ENCODE data around the gene CAPN12. TPM values are rescaled to one million over a fixed set of nuclear protein-coding genes. Genes with fewer than 3 reads are reported as not detected.
A peak's percentile ranks its signal among the peaks of the same experiment; 100 is the strongest.

The CAPN12 gene
- total and polyA plus RNA-seq, 4 donors = 3.8 to 28.7 (median 8.8) TPM

GRCh38 chr19:38691938-38692457, 52.3 kb downstream of the CAPN12 start:
- no peak overlapping the region for H3K4me3 ChIP-seq (ENCODE audit: low read depth in 1 of 3, low read length in 3 of 3)
- no peaks in the 10 kb centered on the region for H3K27me3 ChIP-seq (ENCODE audit: control insufficient read depth in 4 of 4, insufficient read depth in 4 of 4, low read length in 3 of 4)
- peak overlapping the region; percentile 49 to 69 for H3K27ac ChIP-seq (ENCODE audit: low read depth in 1 of 2, low read length in 2 of 2)
- peaks cover 13 to 49% (median 36%) of the 10 kb centered on the region in 4 donors for H3K4me1 ChIP-seq (ENCODE audit: control insufficient read depth in 4 of 4, insufficient read depth in 4 of 4, low read length in 3 of 4)
- 78% methylated on average over 15 of the region's 15 CpGs for WGBS
- H3K36me3 ChIP-seq (ENCODE audit: control insufficient read depth in 4 of 4, insufficient read depth in 3 of 4, low read depth in 1 of 4, low read length in 3 of 4) = no peaks in the 10 kb centered on the region
- no peaks in the 10 kb centered on the region for H3K9me3 ChIP-seq (ENCODE audit: control insufficient read depth in 4 of 4, low read length in 3 of 4)
- no peak for DNase-seq (ENCODE audit: low spot score)
- H3K9ac ChIP-seq (ENCODE audit: low read depth in 1 of 2, low read length in 2 of 2) = no peak overlapping the region
- no peak for TF ChIP-seq HNF4A (conservative IDR thresholded peaks at IDR 0.05)
- no peak for TF ChIP-seq TAF1 (conservative IDR thresholded peaks at IDR 0.05)
- TF ChIP-seq GABPA (IDR thresholded peaks at IDR 0.05 in 1 of 2, conservative IDR thresholded peaks at IDR 0.05 in 1 of 2) = no peak
- TF ChIP-seq REST (IDR thresholded peaks at IDR 0.05) = no peak
- TF ChIP-seq YY1 (IDR thresholded peaks at IDR 0.05) = no peak
- peak; percentile 39 for TF ChIP-seq SP1 (IDR thresholded peaks at IDR 0.05)
- TF ChIP-seq RXRA (IDR thresholded peaks at IDR 0.05) = peak; percentile 85 to 90
- no peak for TF ChIP-seq MAX (IDR thresholded peaks at IDR 0.05)
- TF ChIP-seq CTCF (IDR thresholded peaks at IDR 0.05; ENCODE audit: low read depth, low read length, missing input control) = no peak
- TF ChIP-seq JUND (IDR thresholded peaks at IDR 0.05) = peak in 1 of 2 donors; percentile 43
- TF ChIP-seq RAD21 (IDR thresholded peaks at IDR 0.05) = no peak
- TF ChIP-seq ATF3 (IDR thresholded peaks at IDR 0.05) = no peak
- TF ChIP-seq ZBTB33 (IDR thresholded peaks at IDR 0.05) = no peak
- no peak for TF ChIP-seq EGR1 (IDR thresholded peaks at IDR 0.05; ENCODE audit: low read depth in 2 of 2)
- peak; percentile 43 for TF ChIP-seq NR2F2 (IDR thresholded peaks at IDR 0.05)
- TF ChIP-seq FOXA2 (IDR thresholded peaks at IDR 0.05) = no peak
- no peak for TF ChIP-seq HNF4G (IDR thresholded peaks at IDR 0.05)
- TF ChIP-seq FOXA1 (IDR thresholded peaks at IDR 0.05) = no peak
